Measurements from ENCODE around the gene RPS21.
"Not testable (repeated sequence)": the region's sequence is repeated elsewhere in the genome, so short reads cannot be mapped to it uniquely, and the experiment has no call there.

Gene RPS21

GRCh38 chr20:62419759-62420158, 32.9 kb downstream of the RPS21 start:
- Histone ChIP-seq H3K27me3 (ENCODE audit: control insufficient read depth in 2 of 2, insufficient read depth in 2 of 2, low read length in 2 of 2) (no peaks in the 10 kb centered on the region), H3K4me1 (ENCODE audit: control insufficient read depth in 2 of 2, insufficient read depth in 2 of 2, low read length in 2 of 2) (peaks cover 0 to under 1% of the 10 kb centered on the region in 2 donors), H3K4me3 (ENCODE audit: low read length in 2 of 2) (no peak overlapping the region), H3K27ac (ENCODE audit: low read depth in 2 of 2, low read length in 2 of 2) (no peak overlapping the region), H3K36me3 (ENCODE audit: control insufficient read depth in 2 of 2, insufficient read depth in 2 of 2, low read length in 2 of 2) (no peaks in the 10 kb centered on the region), H3K9me3 (ENCODE audit: control insufficient read depth in 2 of 2, low read length in 2 of 2) (no peaks in the 10 kb centered on the region), H3K9ac (ENCODE audit: low read depth in 1 of 2, low read length in 2 of 2) (no peak overlapping the region)

GRCh38 chr20:62420846-62421715, 34.2 kb downstream of the RPS21 start:
- Histone ChIP-seq H3K36me3 (ENCODE audit: control insufficient read depth in 2 of 2, insufficient read depth in 2 of 2, low read length in 2 of 2) (no peaks in the 10 kb centered on the region), H3K4me1 (ENCODE audit: control insufficient read depth in 2 of 2, insufficient read depth in 2 of 2, low read length in 2 of 2) (peaks cover 0 to under 1% of the 10 kb centered on the region in 2 donors), H3K27me3 (ENCODE audit: control insufficient read depth in 2 of 2, insufficient read depth in 2 of 2, low read length in 2 of 2) (no peaks in the 10 kb centered on the region), H3K9ac (ENCODE audit: low read depth in 1 of 2, low read length in 2 of 2) (no peak overlapping the region), H3K9me3 (ENCODE audit: control insufficient read depth in 2 of 2, low read length in 2 of 2) (no peaks in the 10 kb centered on the region), H3K27ac (ENCODE audit: low read depth in 2 of 2, low read length in 2 of 2) (no peak overlapping the region), H3K4me3 (ENCODE audit: low read length in 2 of 2) (no peak overlapping the region)

GRCh38 chr20:62421716-62421990, 34.8 kb downstream of the RPS21 start:
- Histone ChIP-seq H3K36me3 (ENCODE audit: control insufficient read depth in 2 of 2, insufficient read depth in 2 of 2, low read length in 2 of 2) (no peaks in the 10 kb centered on the region), H3K27ac (ENCODE audit: low read depth in 2 of 2, low read length in 2 of 2) (no peak overlapping the region), H3K4me1 (ENCODE audit: control insufficient read depth in 2 of 2, insufficient read depth in 2 of 2, low read length in 2 of 2) (peaks cover 2 to 6% of the 10 kb centered on the region in 2 donors), H3K9me3 (ENCODE audit: control insufficient read depth in 2 of 2, low read length in 2 of 2) (no peaks in the 10 kb centered on the region), H3K4me3 (ENCODE audit: low read length in 2 of 2) (no peak overlapping the region), H3K27me3 (ENCODE audit: control insufficient read depth in 2 of 2, insufficient read depth in 2 of 2, low read length in 2 of 2) (no peaks in the 10 kb centered on the region), H3K9ac (ENCODE audit: low read depth in 1 of 2, low read length in 2 of 2) (no peak overlapping the region)

- Histone ChIP-seq H3K27me3 (ENCODE audit: control insufficient read depth in 2 of 2, insufficient read depth in 2 of 2, low read length in 2 of 2) (no peaks in the 10 kb centered on the region), H3K4me3 (ENCODE audit: low read length in 2 of 2) (no peak overlapping the region), H3K27ac (ENCODE audit: low read depth in 2 of 2, low read length in 2 of 2) (no peak overlapping the region)
Observed at GRCh38 chr20:62422636-62423325, 35.9 kb downstream of the RPS21 start.

GRCh38 chr20:62423326-62423706, 36.4 kb downstream of the RPS21 start:
- Histone ChIP-seq H3K27me3 (ENCODE audit: control insufficient read depth in 2 of 2, insufficient read depth in 2 of 2, low read length in 2 of 2) (no peaks in the 10 kb centered on the region), H3K4me3 (ENCODE audit: low read length in 2 of 2) (no peak overlapping the region), H3K9me3 (ENCODE audit: control insufficient read depth in 2 of 2, low read length in 2 of 2) (no peaks in the 10 kb centered on the region)

More at GRCh38 chr20:62422636-62423325, 35.9 kb downstream of the RPS21 start:
- H3K4me1 ChIP-seq (ENCODE audit: control insufficient read depth in 2 of 2, insufficient read depth in 2 of 2, low read length in 2 of 2), result peaks cover 10 to 13% of the 10 kb centered on the region in 2 donors
- no peaks in the 10 kb centered on the region for H3K9me3 ChIP-seq (ENCODE audit: control insufficient read depth in 2 of 2, low read length in 2 of 2)
- no peak overlapping the region for H3K9ac ChIP-seq (ENCODE audit: low read depth in 1 of 2, low read length in 2 of 2)
- H3K36me3 ChIP-seq (ENCODE audit: control insufficient read depth in 2 of 2, insufficient read depth in 2 of 2, low read length in 2 of 2), result no peaks in the 10 kb centered on the region

GRCh38 chr20:62424249-62425107, 37.6 kb downstream of the RPS21 start:
- no peaks in the 10 kb centered on the region for H3K36me3 ChIP-seq (ENCODE audit: control insufficient read depth in 2 of 2, insufficient read depth in 2 of 2, low read length in 2 of 2)
- no peak overlapping the region for H3K9ac ChIP-seq (ENCODE audit: low read depth in 1 of 2, low read length in 2 of 2)
- no peak overlapping the region for H3K27ac ChIP-seq (ENCODE audit: low read depth in 2 of 2, low read length in 2 of 2)
- H3K4me3 ChIP-seq (ENCODE audit: low read length in 2 of 2), result no peak overlapping the region
- H3K27me3 ChIP-seq (ENCODE audit: control insufficient read depth in 2 of 2, insufficient read depth in 2 of 2, low read length in 2 of 2), result no peaks in the 10 kb centered on the region
- no peaks in the 10 kb centered on the region for H3K9me3 ChIP-seq (ENCODE audit: control insufficient read depth in 2 of 2, low read length in 2 of 2)
- H3K4me1 ChIP-seq (ENCODE audit: control insufficient read depth in 2 of 2, insufficient read depth in 2 of 2, low read length in 2 of 2), result peaks cover 18 to 25% of the 10 kb centered on the region in 2 donors

More at GRCh38 chr20:62423326-62423706, 36.4 kb downstream of the RPS21 start:
- H3K36me3 ChIP-seq (ENCODE audit: control insufficient read depth in 2 of 2, insufficient read depth in 2 of 2, low read length in 2 of 2), result no peaks in the 10 kb centered on the region
- no peak overlapping the region for H3K9ac ChIP-seq (ENCODE audit: low read depth in 1 of 2, low read length in 2 of 2)
- peaks cover 15 to 18% of the 10 kb centered on the region in 2 donors for H3K4me1 ChIP-seq (ENCODE audit: control insufficient read depth in 2 of 2, insufficient read depth in 2 of 2, low read length in 2 of 2)
- H3K27ac ChIP-seq (ENCODE audit: low read depth in 2 of 2, low read length in 2 of 2), result no peak overlapping the region

GRCh38 chr20:62425281-62426058, 38.6 kb downstream of the RPS21 start:
- Histone ChIP-seq H3K27me3 (ENCODE audit: control insufficient read depth in 2 of 2, insufficient read depth in 2 of 2, low read length in 2 of 2) (no peaks in the 10 kb centered on the region), H3K9ac (ENCODE audit: low read depth in 1 of 2, low read length in 2 of 2) (no peak overlapping the region), H3K4me3 (ENCODE audit: low read length in 2 of 2) (no peak overlapping the region), H3K36me3 (ENCODE audit: control insufficient read depth in 2 of 2, insufficient read depth in 2 of 2, low read length in 2 of 2) (no peaks in the 10 kb centered on the region), H3K4me1 (ENCODE audit: control insufficient read depth in 2 of 2, insufficient read depth in 2 of 2, low read length in 2 of 2) (peaks cover 18 to 33% of the 10 kb centered on the region in 2 donors), H3K27ac (ENCODE audit: low read depth in 2 of 2, low read length in 2 of 2) (no peak overlapping the region), H3K9me3 (ENCODE audit: control insufficient read depth in 2 of 2, low read length in 2 of 2) (no peaks in the 10 kb centered on the region)

- H3K4me3 ChIP-seq (ENCODE audit: low read length in 2 of 2); H3K27me3 ChIP-seq (ENCODE audit: control insufficient read depth in 2 of 2, insufficient read depth in 2 of 2, low read length in 2 of 2); H3K9me3 ChIP-seq (ENCODE audit: control insufficient read depth in 2 of 2, low read length in 2 of 2); H3K36me3 ChIP-seq (ENCODE audit: control insufficient read depth in 2 of 2, insufficient read depth in 2 of 2, low read length in 2 of 2); H3K9ac ChIP-seq (ENCODE audit: low read depth in 1 of 2, low read length in 2 of 2); H3K27ac ChIP-seq (ENCODE audit: low read depth in 2 of 2, low read length in 2 of 2): not testable (repeated sequence)
- peaks cover 18 to 38% of the 10 kb centered on the region in 2 donors for H3K4me1 ChIP-seq (ENCODE audit: control insufficient read depth in 2 of 2, insufficient read depth in 2 of 2, low read length in 2 of 2)
Observed at GRCh38 chr20:62426059-62426348, 39.1 kb downstream of the RPS21 start.

- Histone ChIP-seq H3K9me3 (ENCODE audit: control insufficient read depth in 2 of 2, low read length in 2 of 2) (no peaks in the 10 kb centered on the region), H3K36me3 (ENCODE audit: control insufficient read depth in 2 of 2, insufficient read depth in 2 of 2, low read length in 2 of 2) (no peaks in the 10 kb centered on the region), H3K27me3 (ENCODE audit: control insufficient read depth in 2 of 2, insufficient read depth in 2 of 2, low read length in 2 of 2) (no peaks in the 10 kb centered on the region), H3K4me3 (ENCODE audit: low read length in 2 of 2) (peak overlapping the region; percentile 26 to 48), H3K4me1 (ENCODE audit: control insufficient read depth in 2 of 2, insufficient read depth in 2 of 2, low read length in 2 of 2) (peaks cover 18 to 43% of the 10 kb centered on the region in 2 donors), H3K27ac (ENCODE audit: low read depth in 2 of 2, low read length in 2 of 2) (peak overlapping the region; percentile 64 to 71), H3K9ac (ENCODE audit: low read depth in 1 of 2, low read length in 2 of 2) (peak overlapping the region in 1 of 2 donors; percentile 47)
Observed at GRCh38 chr20:62426699-62427131, 39.8 kb downstream of the RPS21 start.
